ENCODE results near the gene CHD2.

The CHD2 gene

GRCh38 chr15:92958105-92958504 lies 58.0 kb downstream of the CHD2 start:
- TF ChIP-seq CTCF (IDR thresholded peaks at IDR 0.05): no peak
- Histone ChIP-seq H3K9ac (no peak overlapping the region), H3K27ac (peak overlapping the region; percentile 24), H3K4me3 (ENCODE audit: low read depth, low read length) (no peak overlapping the region), H3K36me3 (ENCODE audit: control insufficient read depth, insufficient read depth, low read length) (no peaks in the 10 kb centered on the region), H2AFZ (no peak overlapping the region), H3K79me2 (peaks cover 6% of the 10 kb centered on the region), H3K4me1 (no peaks in the 10 kb centered on the region), H3K9me3 (ENCODE audit: control insufficient read depth, low read length) (no peaks in the 10 kb centered on the region), H3K4me2 (ENCODE audit: low read length) (no peak overlapping the region), H3K27me3 (ENCODE audit: control insufficient read depth, insufficient read depth, low read length) (no peaks in the 10 kb centered on the region)

GRCh38 chr15:92959219-92959618 lies 59.1 kb downstream of the CHD2 start:
- H2AFZ ChIP-seq: no peak overlapping the region

GRCh38 chr15:92960996-92961681 lies 61.0 kb downstream of the CHD2 start:
- TF ChIP-seq CTCF (IDR thresholded peaks at IDR 0.05): no peak

More at GRCh38 chr15:92959219-92959618, 59.1 kb downstream of the CHD2 start:
- Histone ChIP-seq H3K36me3 (ENCODE audit: control insufficient read depth, insufficient read depth, low read length) (no peaks in the 10 kb centered on the region), H3K27me3 (ENCODE audit: control insufficient read depth, insufficient read depth, low read length) (no peaks in the 10 kb centered on the region), H3K79me2 (peaks cover 7% of the 10 kb centered on the region), H3K4me3 (ENCODE audit: low read depth, low read length) (no peak overlapping the region), H3K9ac (no peak overlapping the region), H3K4me1 (no peaks in the 10 kb centered on the region), H3K9me3 (ENCODE audit: control insufficient read depth, low read length) (no peaks in the 10 kb centered on the region), H3K4me2 (ENCODE audit: low read length) (no peak overlapping the region), H3K27ac (no peak overlapping the region)
- TF ChIP-seq CTCF (IDR thresholded peaks at IDR 0.05): no peak

GRCh38 chr15:92962914-92963313 lies 62.8 kb downstream of the CHD2 start:
- Histone ChIP-seq H3K79me2 (peaks cover 12% of the 10 kb centered on the region), H3K9ac (no peak overlapping the region), H2AFZ (no peak overlapping the region), H3K27me3 (ENCODE audit: control insufficient read depth, insufficient read depth, low read length) (no peaks in the 10 kb centered on the region), H3K9me3 (ENCODE audit: control insufficient read depth, low read length) (no peaks in the 10 kb centered on the region), H3K4me1 (no peaks in the 10 kb centered on the region), H3K27ac (no peak overlapping the region), H3K4me2 (ENCODE audit: low read length) (no peak overlapping the region), H3K36me3 (ENCODE audit: control insufficient read depth, insufficient read depth, low read length) (no peaks in the 10 kb centered on the region), H3K4me3 (ENCODE audit: low read depth, low read length) (no peak overlapping the region)
- TF ChIP-seq CTCF (IDR thresholded peaks at IDR 0.05): no peak

More at GRCh38 chr15:92960996-92961681, 61.0 kb downstream of the CHD2 start:
- Histone ChIP-seq H3K4me2 (ENCODE audit: low read length) (no peak overlapping the region), H3K4me3 (ENCODE audit: low read depth, low read length) (no peak overlapping the region), H3K9ac (no peak overlapping the region), H3K4me1 (no peaks in the 10 kb centered on the region), H3K27me3 (ENCODE audit: control insufficient read depth, insufficient read depth, low read length) (no peaks in the 10 kb centered on the region), H2AFZ (no peak overlapping the region), H3K9me3 (ENCODE audit: control insufficient read depth, low read length) (no peaks in the 10 kb centered on the region), H3K79me2 (peaks cover 9% of the 10 kb centered on the region), H3K36me3 (ENCODE audit: control insufficient read depth, insufficient read depth, low read length) (no peaks in the 10 kb centered on the region), H3K27ac (no peak overlapping the region)

- Histone ChIP-seq H3K4me3 (ENCODE audit: low read depth, low read length) (no peak overlapping the region), H3K36me3 (ENCODE audit: control insufficient read depth, insufficient read depth, low read length) (no peaks in the 10 kb centered on the region), H3K4me1 (no peaks in the 10 kb centered on the region), H3K27me3 (ENCODE audit: control insufficient read depth, insufficient read depth, low read length) (no peaks in the 10 kb centered on the region), H3K9me3 (ENCODE audit: control insufficient read depth, low read length) (no peaks in the 10 kb centered on the region), H3K4me2 (ENCODE audit: low read length) (no peak overlapping the region), H3K9ac (no peak overlapping the region), H2AFZ (no peak overlapping the region), H3K79me2 (peaks cover 12% of the 10 kb centered on the region), H3K27ac (no peak overlapping the region)
- no peak for TF ChIP-seq CTCF (IDR thresholded peaks at IDR 0.05)
These were observed 63.7 kb downstream of the CHD2 start for GRCh38 chr15:92963794-92964193.

Data from parathyroid adenoma (tissue), 2 donors.